OCI-LY7 (cell line): ENCODE data around the gene PHKA2. TPM values are rescaled to one million over a fixed set of nuclear protein-coding genes. Genes with fewer than 3 reads are reported as not detected.

Source experiments
- BruUV-seq: library from RNA; stranded (reverse); fragments of 400-500 nt; replicated peaks from 2 replicates; lab custom pipeline; 2021; lab: Mats Ljungman, UMichigan
- CTCF ChIA-PET: fragments of 300-600 bp; sonication (Branson Sonifier 250); formaldehyde crosslinking; loops from one replicate; lab custom pipeline; 2022; ENCODE audit warnings: antibody characterized with exemption; ENCODE audit not compliant: unreplicated experiment; lab: Charles Lee
- POLR2A ChIA-PET: fragments of 300-600 bp; sonication (Branson Sonifier 250); formaldehyde crosslinking; loops from one replicate; lab custom pipeline; 2022; ENCODE audit warnings: antibody characterized with exemption; lab: Charles Lee
- DNase-seq: peaks from one replicate; pipeline ENCODE4 v3.0.0-alpha.2; 2015; ENCODE audit warnings: low spot score
- H2AFZ ChIP-seq: fragments of 200-600 bp; sonication (generic), shearing (Covaris generic); 2 replicates; pipeline ENCODE4 v1.6.1; 2014; ENCODE audit warnings: mild to moderate bottlenecking, antibody characterized with exemption, low read length, moderate library complexity
- H3K27ac ChIP-seq: fragments of 200-600 bp; sonication (generic); 2 replicates; pipeline ENCODE4 v1.5.1; 2014; ENCODE audit warnings: mixed run types, low read depth, mild to moderate bottlenecking, moderate library complexity, low read length, inconsistent platforms; ENCODE audit not compliant: poor library complexity, severe bottlenecking
- H3K36me3 ChIP-seq: fragments of 200-600 bp; sonication (generic); 2 replicates; pipeline ENCODE4 v1.6.1; 2014; ENCODE audit warnings: mild to moderate bottlenecking, antibody characterized with exemption, low read length, moderate library complexity, mixed read lengths; ENCODE audit not compliant: insufficient read depth
- H3K4me1 ChIP-seq: fragments of 200-600 bp; sonication (generic); 2 replicates; pipeline ENCODE4 v1.5.1; 2014; ENCODE audit warnings: mild to moderate bottlenecking, low read length; ENCODE audit not compliant: insufficient read depth, poor library complexity, severe bottlenecking
- H3K4me2 ChIP-seq: fragments of 200-600 bp; sonication (generic); 2 replicates; pipeline ENCODE4 v1.6.1; 2014; ENCODE audit warnings: mild to moderate bottlenecking, low read length
- H3K4me3 ChIP-seq: fragments of 200-600 bp; sonication (generic); 2 replicates; pipeline ENCODE4 v1.5.1; 2014; ENCODE audit warnings: mild to moderate bottlenecking, low read depth, low read length; ENCODE audit not compliant: poor library complexity, severe bottlenecking
- H3K79me2 ChIP-seq: fragments of 200-600 bp; sonication (generic); 2 replicates; pipeline ENCODE4 v1.6.1; 2016; ENCODE audit warnings: low read depth, mild to moderate bottlenecking, low read length, moderate library complexity, mixed read lengths; ENCODE audit not compliant: insufficient read depth
- H3K9me2 ChIP-seq: fragments of 200-600 bp; sonication (generic); 2 replicates; pipeline ENCODE4 v1.6.1; 2016; ENCODE audit warnings: mild to moderate bottlenecking, low read length, mixed read lengths; ENCODE audit not compliant: insufficient read depth
- H3K9me3 ChIP-seq: fragments of 200-600 bp; sonication (generic); 2 replicates; pipeline ENCODE4 v1.6.1; 2014; ENCODE audit warnings: mild to moderate bottlenecking, mixed run types, low read length, mixed read lengths
- H4K20me1 ChIP-seq: fragments of 200-600 bp; sonication (generic); 2 replicates; pipeline ENCODE4 v1.6.1; 2014; ENCODE audit warnings: mild to moderate bottlenecking, antibody characterized with exemption, low read length, moderate library complexity, mixed read lengths; ENCODE audit not compliant: insufficient read depth
- CTCF ChIP-seq: fragments of 200-600 bp; sonication (generic); conservative IDR thresholded peaks from 2 replicates; pipeline ENCODE4 v1.5.1; 2014; ENCODE audit warnings: mild to moderate bottlenecking, antibody characterized with exemption, low read length, moderate library complexity, mixed read lengths
- EZH2phosphoT487 ChIP-seq: fragments of 200-600 bp; sonication (generic); IDR thresholded peaks from 2 replicates; pipeline ENCODE4 v1.6.1; 2018; ENCODE audit warnings: low read depth, borderline replicate concordance, mild to moderate bottlenecking, mixed run types, antibody characterized with exemption, low read length, moderate library complexity, mixed read lengths
- intact Hi-C: fragments of 100-400 bp; cut with micrococcal nuclease; formaldehyde crosslinking; loops from one replicate; pipeline ENCODE4 v1.10.0; 2022; ENCODE audit not compliant: unreplicated experiment
- total RNA-seq, 2 experiments: library from RNA; depleted of rRNA in 1 of 2; stranded (reverse); fragments of >200 nt in 1 of 2; shearing (Covaris generic) in 1 of 2; gene quantifications; 2 replicates each; pipeline ENCODE4 v1.2.3, GENCODE V29; 2014 to 2022

PHKA2 gene
- total RNA-seq, 2 experiments from 2014 or later, result 24.1 to 41.4 TPM

- no peak overlapping the region for H3K4me2 ChIP-seq
- H4K20me1 ChIP-seq, result no peaks in the 10 kb centered on the region
- no peaks in the 10 kb centered on the region for H3K79me2 ChIP-seq
- H3K27ac ChIP-seq, result no peak overlapping the region
- H3K4me3 ChIP-seq, result no peak overlapping the region
- DNase-seq, result no peak
- peaks cover 6% of the 10 kb centered on the region; the same call in 1 of the 2 replicates for H3K36me3 ChIP-seq
- POLR2A ChIA-PET, result no interaction called here
- no TSS peak for BruUV-seq
- H3K9me3 ChIP-seq, result no peaks in the 10 kb centered on the region
- H3K9me2 ChIP-seq, result no peaks in the 10 kb centered on the region
- no peak for TF ChIP-seq EZH2phosphoT487
- TF ChIP-seq CTCF, result no peak
- no peak overlapping the region for H2AFZ ChIP-seq
- intact Hi-C loops, result no loop called here
- CTCF ChIA-PET, result no interaction called here
- H3K4me1 ChIP-seq, result no peaks in the 10 kb centered on the region
These were observed 77.6 kb downstream of the PHKA2 start for GRCh38 chrX:18906286-18906685.

- Histone ChIP-seq H3K27ac (no peak overlapping the region), H4K20me1 (no peaks in the 10 kb centered on the region), H3K36me3 (peaks cover 6% of the 10 kb centered on the region; the same call in 1 of the 2 replicates), H3K79me2 (no peaks in the 10 kb centered on the region), H3K4me3 (no peak overlapping the region), H3K9me3 (no peaks in the 10 kb centered on the region), H3K4me1 (no peaks in the 10 kb centered on the region), H2AFZ (no peak overlapping the region), H3K4me2 (no peak overlapping the region), H3K9me2 (no peaks in the 10 kb centered on the region)
- no TSS peak for BruUV-seq
- ChIA-PET POLR2A (no interaction called here), CTCF (no interaction called here)
- no peak for DNase-seq
- intact Hi-C loops, result no loop called here
- TF ChIP-seq CTCF, result no peak
These were observed 83.4 kb downstream of the PHKA2 start for GRCh38 chrX:18900401-18900976.

GRCh38 chrX:18899796-18900380 lies 84.0 kb downstream of the PHKA2 start:
- ChIA-PET POLR2A (no interaction called here), CTCF (no interaction called here)
- H3K36me3 ChIP-seq, result peaks cover 6% of the 10 kb centered on the region; the same call in 1 of the 2 replicates
- no peaks in the 10 kb centered on the region for H3K79me2 ChIP-seq
- no peak overlapping the region for H3K27ac ChIP-seq
- H3K4me1 ChIP-seq, result no peaks in the 10 kb centered on the region
- TF ChIP-seq CTCF (0 out of 2 replicates have a peak, but pooled peaks have one; percentile 15), EZH2phosphoT487 (no peak)
- no peaks in the 10 kb centered on the region for H4K20me1 ChIP-seq
- H3K9me3 ChIP-seq, result no peaks in the 10 kb centered on the region
- DNase-seq, result no peak
- H3K9me2 ChIP-seq, result no peaks in the 10 kb centered on the region
- no peak overlapping the region for H3K4me2 ChIP-seq
- H2AFZ ChIP-seq, result no peak overlapping the region
- intact Hi-C loops, result no loop called here
- H3K4me3 ChIP-seq, result no peak overlapping the region
- no TSS peak for BruUV-seq
